Inferior parietal cortex (tissue), 1 donor: Measurements from ENCODE around the gene ARMC9.

Source experiments
- DNase-seq: peaks from one replicate; pipeline ENCODE4 v3.0.0-alpha.2; 2016; ENCODE audit errors: extremely low spot score

Gene ARMC9

GRCh38 chr2:231315896-231316295, 117.5 kb downstream of the ARMC9 start:
- DNase-seq = no peak

- no peak for DNase-seq
Measured at GRCh38 chr2:231317579-231317978, 119.1 kb downstream of the ARMC9 start.

GRCh38 chr2:231318436-231318835, 120.0 kb downstream of the ARMC9 start:
- DNase-seq = no peak

- no peak for DNase-seq
Measured at GRCh38 chr2:231318954-231319353, 120.5 kb downstream of the ARMC9 start.

GRCh38 chr2:231319867-231320266, 121.4 kb downstream of the ARMC9 start:
- DNase-seq = no peak

- DNase-seq = no peak
Measured at GRCh38 chr2:231321021-231321420, 122.6 kb downstream of the ARMC9 start.

GRCh38 chr2:231321556-231322334, 123.3 kb downstream of the ARMC9 start:
- no peak for DNase-seq

- no peak for DNase-seq
Measured at GRCh38 chr2:231323316-231323715, 124.9 kb downstream of the ARMC9 start.

- DNase-seq = no peak
Measured at GRCh38 chr2:231325826-231326225, 127.4 kb downstream of the ARMC9 start.

- DNase-seq = no peak
Measured at GRCh38 chr2:231326404-231326803, 128.0 kb downstream of the ARMC9 start.

GRCh38 chr2:231330311-231330710, 131.9 kb downstream of the ARMC9 start:
- no peak for DNase-seq

GRCh38 chr2:231331533-231331932, 133.1 kb downstream of the ARMC9 start:
- no peak for DNase-seq

GRCh38 chr2:231332388-231332787, 134.0 kb downstream of the ARMC9 start:
- no peak for DNase-seq

- DNase-seq = no peak
Measured at GRCh38 chr2:231332872-231333500, 134.6 kb downstream of the ARMC9 start.

- DNase-seq = no peak
Measured at GRCh38 chr2:231334179-231334930, 135.9 kb downstream of the ARMC9 start.

- no peak for DNase-seq
Measured at GRCh38 chr2:231334981-231335380, 136.6 kb downstream of the ARMC9 start.

- no peak for DNase-seq
Measured at GRCh38 chr2:231335591-231335990, 137.2 kb downstream of the ARMC9 start.

GRCh38 chr2:231336236-231336635, 137.8 kb downstream of the ARMC9 start:
- no peak for DNase-seq

- DNase-seq = no peak
Measured at GRCh38 chr2:231336700-231337099, 138.3 kb downstream of the ARMC9 start.

GRCh38 chr2:231337807-231338759, 139.7 kb downstream of the ARMC9 start:
- no peak for DNase-seq

GRCh38 chr2:231339316-231339715, 140.9 kb downstream of the ARMC9 start:
- no peak for DNase-seq

- DNase-seq = no peak
Measured at GRCh38 chr2:231341100-231341499, 142.7 kb downstream of the ARMC9 start.
